HG03135 (cell line): ENCODE measurements around the gene GMCL2.

Source experiments
- ATAC-seq: cut with Tn5 transposase; IDR thresholded peaks from one replicate; pipeline ENCODE4 v1.9.1; 2021; ENCODE audit warnings: mild to moderate bottlenecking, moderate library complexity; ENCODE audit not compliant: unreplicated experiment

The GMCL2 gene

DNA sequence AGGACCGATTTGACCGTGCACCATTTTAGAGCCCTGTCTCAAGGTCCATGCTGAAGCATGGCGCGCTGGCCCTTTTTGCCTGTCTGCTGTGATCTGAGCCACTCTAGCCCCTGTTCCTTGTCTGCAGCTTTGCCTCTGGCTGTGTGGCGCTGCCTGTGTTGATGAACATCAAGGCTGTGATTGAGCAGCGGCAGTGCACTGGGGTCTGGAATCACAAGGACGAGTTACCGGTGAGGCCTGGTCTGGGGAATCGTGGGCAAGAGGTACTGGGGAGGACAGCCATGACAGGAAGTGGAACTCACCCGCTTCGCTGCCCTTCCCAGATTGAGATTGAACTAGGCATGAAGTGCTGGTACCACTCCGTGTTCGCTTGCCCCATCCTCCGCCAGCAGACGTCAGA, 39.8 kb downstream of the GMCL2 start:
- no peak for ATAC-seq

DNA sequence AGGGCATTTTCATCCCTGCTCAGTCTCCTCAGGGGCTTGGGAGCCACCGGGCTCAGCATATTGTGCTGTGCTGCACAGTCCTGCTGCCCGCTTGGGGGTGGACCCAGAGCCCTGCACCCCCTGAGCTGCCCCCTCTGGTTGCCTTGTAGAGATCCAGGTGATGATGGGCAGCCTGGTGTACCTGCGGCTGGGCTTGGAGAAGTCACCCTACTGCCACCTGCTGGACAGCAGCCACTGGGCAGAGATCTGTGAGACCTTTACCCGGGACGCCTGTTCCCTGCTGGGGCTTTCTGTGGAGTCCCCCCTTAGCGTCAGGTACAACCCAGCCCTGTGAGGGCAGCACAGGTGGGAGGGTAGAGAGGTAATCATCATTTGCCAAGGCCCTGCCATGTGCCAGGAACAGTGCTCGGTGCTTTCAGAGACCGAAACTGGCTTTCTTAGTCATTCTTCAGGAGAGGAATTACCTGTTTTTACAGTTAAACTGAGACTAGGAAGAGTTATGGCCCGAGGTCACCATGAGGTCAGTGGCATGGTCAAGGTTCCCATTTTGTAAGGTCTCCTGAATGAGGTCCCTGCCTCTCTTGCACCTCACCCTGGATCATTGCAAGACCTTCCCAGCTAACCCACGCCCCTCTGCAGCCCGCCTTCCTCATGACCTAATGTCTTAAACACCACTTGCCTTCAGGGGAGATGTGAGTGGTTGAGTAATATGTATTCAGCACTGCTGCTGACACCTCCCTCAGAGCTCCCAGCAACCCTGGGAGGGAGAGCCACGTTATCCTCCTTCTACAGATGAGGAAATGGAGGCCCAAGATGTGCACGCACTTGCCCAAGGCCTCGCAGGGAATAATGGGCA, 41.0 kb downstream of the GMCL2 start:
- no peak for ATAC-seq

DNA sequence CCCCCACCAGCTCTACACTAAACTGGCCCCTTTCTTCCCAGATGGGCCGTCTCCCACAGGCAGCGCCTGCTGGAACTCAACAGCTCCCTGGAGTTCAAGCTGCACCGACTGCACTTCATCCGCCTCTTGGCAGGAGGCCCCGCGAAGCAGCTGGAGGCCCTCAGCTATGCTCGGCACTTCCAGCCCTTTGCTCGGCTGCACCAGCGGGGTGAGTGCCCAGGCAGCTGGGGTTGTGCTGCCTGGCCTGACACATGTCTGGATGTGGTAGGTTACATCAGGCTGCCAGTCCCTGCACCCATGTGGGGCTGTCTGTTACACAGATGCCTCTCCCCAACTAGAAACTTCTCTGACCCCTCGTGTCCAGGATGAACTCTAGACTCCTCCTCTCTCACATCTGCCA, 43.3 kb downstream of the GMCL2 start:
- ATAC-seq: no peak

DNA sequence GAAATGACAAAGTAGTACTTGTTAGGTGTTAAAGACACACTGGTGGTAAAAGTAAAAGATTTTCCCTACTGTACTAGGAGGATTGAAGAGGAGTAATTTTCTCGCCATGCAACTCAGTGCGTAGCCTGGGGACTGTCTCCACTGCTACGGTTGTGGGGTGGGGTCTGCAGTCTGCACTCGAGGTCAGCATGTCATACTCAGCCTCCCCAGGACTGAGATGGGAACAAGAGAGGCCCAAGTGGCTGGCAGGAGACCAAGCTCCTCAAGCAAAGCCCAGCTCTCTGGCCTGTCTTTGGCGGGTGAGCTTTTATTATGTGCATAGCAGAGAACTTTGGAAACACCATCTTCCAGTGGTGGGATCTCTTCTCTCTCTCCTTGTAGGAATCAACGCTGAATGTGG, 43.9 kb downstream of the GMCL2 start:
- no peak for ATAC-seq

GRCh38 chr5:178142642-178143041, 44.5 kb downstream of the GMCL2 start:
- ATAC-seq: no peak

DNA sequence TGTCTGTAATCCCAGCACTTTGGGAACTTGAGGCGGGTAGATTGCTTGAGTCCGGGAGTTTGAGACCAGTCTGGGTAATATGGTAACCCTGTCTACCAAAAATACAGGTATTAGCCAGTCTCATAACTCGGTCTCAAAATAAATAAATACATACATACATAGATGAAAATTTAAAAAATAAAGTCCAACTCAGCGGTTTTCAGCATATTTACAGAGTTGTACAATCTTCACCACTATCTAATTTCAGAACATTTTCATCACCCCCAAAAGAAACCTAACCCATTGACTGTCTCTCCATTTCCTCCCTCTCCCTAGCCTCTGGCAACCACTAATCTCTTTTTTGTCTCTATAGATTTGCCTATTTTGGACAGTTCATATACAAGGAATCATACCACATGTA, 45.6 kb downstream of the GMCL2 start:
- ATAC-seq: no peak

- no peak for ATAC-seq
These were observed 49.2 kb downstream of the GMCL2 start for GRCh38 chr5:178137991-178138390.

GRCh38 chr5:178136990-178137389, 50.2 kb downstream of the GMCL2 start:
- ATAC-seq: no peak
